NCI-H2107 treated with DMSO at 0.1 percent for 48 hours (cell line): ENCODE results near the gene MEPCE.

Experiments
- DNase-seq: peaks from one replicate; lab custom pipeline; 2025; ENCODE audit not compliant: unreplicated experiment; lab: John Stamatoyannopoulos, UW

The MEPCE gene

GRCh38 chr7:100457033-100457432 is 27.4 kb downstream of the MEPCE start:
- DNase-seq: no peak

- DNase-seq: no peak
These were observed 34.6 kb downstream of the MEPCE start, which contains the start of gene SPACDR for GRCh38 chr7:100464210-100464660. SPACDR (minus strand) TSS chr7:100464260; CDS start chr7:100464025, 235 bp downstream.

- no peak for DNase-seq
These were observed 35.2 kb downstream of the MEPCE start for GRCh38 chr7:100464791-100465190.

- no peak for DNase-seq
These were observed 35.7 kb downstream of the MEPCE start for GRCh38 chr7:100465299-100465698.

- DNase-seq: peak; percentile 59
These were observed 36.2 kb downstream of the MEPCE start for GRCh38 chr7:100465702-100466311.

- no peak for DNase-seq
These were observed 37.3 kb downstream of the MEPCE start for GRCh38 chr7:100466653-100467605.

GRCh38 chr7:100467638-100468373 is 38.2 kb downstream of the MEPCE start:
- DNase-seq: no peak

GRCh38 chr7:100469227-100470044 is 39.8 kb downstream of the MEPCE start:
- peak; percentile 41 for DNase-seq

- no peak for DNase-seq
These were observed 41.4 kb downstream of the MEPCE start for GRCh38 chr7:100471021-100471420.

GRCh38 chr7:100472121-100472851 is 42.7 kb downstream of the MEPCE start:
- no peak for DNase-seq

GRCh38 chr7:100472854-100473499 is 43.3 kb downstream of the MEPCE start:
- no peak for DNase-seq

- no peak for DNase-seq
These were observed 45.9 kb downstream of the MEPCE start for GRCh38 chr7:100475549-100475948.

GRCh38 chr7:100476101-100476780 is 46.6 kb downstream of the MEPCE start:
- no peak for DNase-seq

GRCh38 chr7:100476903-100477870 is 47.6 kb downstream of the MEPCE start:
- no peak for DNase-seq

GRCh38 chr7:100477871-100478267 is 48.2 kb downstream of the MEPCE start:
- DNase-seq: no peak

- DNase-seq: peak; percentile 83
These were observed 49.5 kb downstream of the MEPCE start, which contains the start of gene TSC22D4 for GRCh38 chr7:100478958-100479660. TSC22D4 (minus strand) TSS chr7:100479214; CDS start chr7:100478038, 1,176 bp downstream.

- no peak for DNase-seq
These were observed 51.8 kb downstream of the MEPCE start for GRCh38 chr7:100481466-100481865.
